ENCODE data around the gene CERS6.

The CERS6 gene

DNA sequence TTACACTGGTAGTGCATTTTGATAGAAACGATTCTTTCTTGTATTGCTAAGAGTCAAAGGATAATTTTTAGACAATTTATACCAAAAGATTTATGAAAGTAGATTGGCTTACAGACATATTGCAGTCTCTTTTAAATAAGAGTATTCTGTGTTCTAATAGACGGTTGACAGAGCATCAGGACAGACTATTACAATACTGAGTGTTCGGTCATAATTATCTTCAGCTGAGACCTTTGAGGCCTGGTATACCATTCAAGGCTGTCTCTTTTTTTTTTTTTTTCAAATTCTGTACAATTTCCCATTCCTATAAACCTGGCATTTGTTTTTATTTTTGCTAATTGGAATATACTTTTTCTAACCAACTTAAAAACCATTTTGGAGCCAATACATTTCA lies 205.8 kb downstream of the CERS6 start:
- TF ChIP-seq ZFP30 (CRISPR knock-in tag; IDR thresholded peaks at IDR 0.05) (no peak), ISL1 (CRISPR knock-in tag; IDR thresholded peaks at IDR 0.05) (no peak), GLIS3 (CRISPR knock-in tag; IDR thresholded peaks at IDR 0.05) (no peak), ZNF565 (CRISPR knock-in tag; conservative IDR thresholded peaks at IDR 0.05; ENCODE audit: low read depth) (no peak), PPARA (CRISPR knock-in tag; IDR thresholded peaks at IDR 0.05; ENCODE audit: borderline replicate concordance) (no peak), ESRRG (CRISPR knock-in tag; IDR thresholded peaks at IDR 0.05) (no peak), ARNTL (CRISPR knock-in tag; IDR thresholded peaks at IDR 0.05; ENCODE audit: borderline replicate concordance, low read depth) (no peak), ZC3H10 (CRISPR knock-in tag; IDR thresholded peaks at IDR 0.05) (no peak), TCF4 (CRISPR knock-in tag; IDR thresholded peaks at IDR 0.05; ENCODE audit: borderline replicate concordance) (no peak), ZNF70 (CRISPR knock-in tag; IDR thresholded peaks at IDR 0.05) (no peak), CSDC2 (CRISPR knock-in tag; IDR thresholded peaks at IDR 0.05) (no peak), ZFP3 (CRISPR knock-in tag; IDR thresholded peaks at IDR 0.05) (no peak), RARB (CRISPR knock-in tag; IDR thresholded peaks at IDR 0.05) (no peak)
- TF ChIP-seq, protein P1, sequence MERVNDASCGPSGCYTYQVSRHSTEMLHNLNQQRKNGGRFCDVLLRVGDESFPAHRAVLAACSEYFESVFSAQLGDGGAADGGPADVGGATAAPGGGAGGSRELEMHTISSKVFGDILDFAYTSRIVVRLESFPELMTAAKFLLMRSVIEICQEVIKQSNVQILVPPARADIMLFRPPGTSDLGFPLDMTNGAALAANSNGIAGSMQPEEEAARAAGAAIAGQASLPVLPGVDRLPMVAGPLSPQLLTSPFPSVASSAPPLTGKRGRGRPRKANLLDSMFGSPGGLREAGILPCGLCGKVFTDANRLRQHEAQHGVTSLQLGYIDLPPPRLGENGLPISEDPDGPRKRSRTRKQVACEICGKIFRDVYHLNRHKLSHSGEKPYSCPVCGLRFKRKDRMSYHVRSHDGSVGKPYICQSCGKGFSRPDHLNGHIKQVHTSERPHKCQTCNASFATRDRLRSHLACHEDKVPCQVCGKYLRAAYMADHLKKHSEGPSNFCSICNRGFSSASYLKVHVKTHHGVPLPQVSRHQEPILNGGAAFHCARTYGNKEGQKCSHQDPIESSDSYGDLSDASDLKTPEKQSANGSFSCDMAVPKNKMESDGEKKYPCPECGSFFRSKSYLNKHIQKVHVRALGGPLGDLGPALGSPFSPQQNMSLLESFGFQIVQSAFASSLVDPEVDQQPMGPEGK (CRISPR knock-in tag; IDR thresholded peaks at IDR 0.05; ENCODE audit: borderline replicate concordance) = no peak
- TF ChIP-seq, protein P2, sequence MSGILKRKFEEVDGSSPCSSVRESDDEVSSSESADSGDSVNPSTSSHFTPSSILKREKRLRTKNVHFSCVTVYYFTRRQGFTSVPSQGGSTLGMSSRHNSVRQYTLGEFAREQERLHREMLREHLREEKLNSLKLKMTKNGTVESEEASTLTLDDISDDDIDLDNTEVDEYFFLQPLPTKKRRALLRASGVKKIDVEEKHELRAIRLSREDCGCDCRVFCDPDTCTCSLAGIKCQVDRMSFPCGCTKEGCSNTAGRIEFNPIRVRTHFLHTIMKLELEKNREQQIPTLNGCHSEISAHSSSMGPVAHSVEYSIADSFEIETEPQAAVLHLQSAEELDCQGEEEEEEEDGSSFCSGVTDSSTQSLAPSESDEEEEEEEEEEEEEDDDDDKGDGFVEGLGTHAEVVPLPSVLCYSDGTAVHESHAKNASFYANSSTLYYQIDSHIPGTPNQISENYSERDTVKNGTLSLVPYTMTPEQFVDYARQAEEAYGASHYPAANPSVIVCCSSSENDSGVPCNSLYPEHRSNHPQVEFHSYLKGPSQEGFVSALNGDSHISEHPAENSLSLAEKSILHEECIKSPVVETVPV (CRISPR knock-in tag; IDR thresholded peaks at IDR 0.05) = no peak
- TF ChIP-seq, protein P3, sequence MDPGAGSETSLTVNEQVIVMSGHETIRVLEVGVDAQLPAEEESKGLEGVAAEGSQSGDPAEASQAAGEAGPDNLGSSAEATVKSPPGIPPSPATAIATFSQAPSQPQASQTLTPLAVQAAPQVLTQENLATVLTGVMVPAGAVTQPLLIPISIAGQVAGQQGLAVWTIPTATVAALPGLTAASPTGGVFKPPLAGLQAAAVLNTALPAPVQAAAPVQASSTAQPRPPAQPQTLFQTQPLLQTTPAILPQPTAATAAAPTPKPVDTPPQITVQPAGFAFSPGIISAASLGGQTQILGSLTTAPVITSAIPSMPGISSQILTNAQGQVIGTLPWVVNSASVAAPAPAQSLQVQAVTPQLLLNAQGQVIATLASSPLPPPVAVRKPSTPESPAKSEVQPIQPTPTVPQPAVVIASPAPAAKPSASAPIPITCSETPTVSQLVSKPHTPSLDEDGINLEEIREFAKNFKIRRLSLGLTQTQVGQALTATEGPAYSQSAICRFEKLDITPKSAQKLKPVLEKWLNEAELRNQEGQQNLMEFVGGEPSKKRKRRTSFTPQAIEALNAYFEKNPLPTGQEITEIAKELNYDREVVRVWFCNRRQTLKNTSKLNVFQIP (CRISPR knock-in tag; IDR thresholded peaks at IDR 0.05; ENCODE audit: borderline replicate concordance, low read depth) = no peak
- TF ChIP-seq, protein P4, sequence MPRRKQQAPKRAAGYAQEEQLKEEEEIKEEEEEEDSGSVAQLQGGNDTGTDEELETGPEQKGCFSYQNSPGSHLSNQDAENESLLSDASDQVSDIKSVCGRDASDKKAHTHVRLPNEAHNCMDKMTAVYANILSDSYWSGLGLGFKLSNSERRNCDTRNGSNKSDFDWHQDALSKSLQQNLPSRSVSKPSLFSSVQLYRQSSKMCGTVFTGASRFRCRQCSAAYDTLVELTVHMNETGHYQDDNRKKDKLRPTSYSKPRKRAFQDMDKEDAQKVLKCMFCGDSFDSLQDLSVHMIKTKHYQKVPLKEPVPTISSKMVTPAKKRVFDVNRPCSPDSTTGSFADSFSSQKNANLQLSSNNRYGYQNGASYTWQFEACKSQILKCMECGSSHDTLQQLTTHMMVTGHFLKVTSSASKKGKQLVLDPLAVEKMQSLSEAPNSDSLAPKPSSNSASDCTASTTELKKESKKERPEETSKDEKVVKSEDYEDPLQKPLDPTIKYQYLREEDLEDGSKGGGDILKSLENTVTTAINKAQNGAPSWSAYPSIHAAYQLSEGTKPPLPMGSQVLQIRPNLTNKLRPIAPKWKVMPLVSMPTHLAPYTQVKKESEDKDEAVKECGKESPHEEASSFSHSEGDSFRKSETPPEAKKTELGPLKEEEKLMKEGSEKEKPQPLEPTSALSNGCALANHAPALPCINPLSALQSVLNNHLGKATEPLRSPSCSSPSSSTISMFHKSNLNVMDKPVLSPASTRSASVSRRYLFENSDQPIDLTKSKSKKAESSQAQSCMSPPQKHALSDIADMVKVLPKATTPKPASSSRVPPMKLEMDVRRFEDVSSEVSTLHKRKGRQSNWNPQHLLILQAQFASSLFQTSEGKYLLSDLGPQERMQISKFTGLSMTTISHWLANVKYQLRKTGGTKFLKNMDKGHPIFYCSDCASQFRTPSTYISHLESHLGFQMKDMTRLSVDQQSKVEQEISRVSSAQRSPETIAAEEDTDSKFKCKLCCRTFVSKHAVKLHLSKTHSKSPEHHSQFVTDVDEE (CRISPR knock-in tag; IDR thresholded peaks at IDR 0.05) = no peak
- TF ChIP-seq, protein P5, sequence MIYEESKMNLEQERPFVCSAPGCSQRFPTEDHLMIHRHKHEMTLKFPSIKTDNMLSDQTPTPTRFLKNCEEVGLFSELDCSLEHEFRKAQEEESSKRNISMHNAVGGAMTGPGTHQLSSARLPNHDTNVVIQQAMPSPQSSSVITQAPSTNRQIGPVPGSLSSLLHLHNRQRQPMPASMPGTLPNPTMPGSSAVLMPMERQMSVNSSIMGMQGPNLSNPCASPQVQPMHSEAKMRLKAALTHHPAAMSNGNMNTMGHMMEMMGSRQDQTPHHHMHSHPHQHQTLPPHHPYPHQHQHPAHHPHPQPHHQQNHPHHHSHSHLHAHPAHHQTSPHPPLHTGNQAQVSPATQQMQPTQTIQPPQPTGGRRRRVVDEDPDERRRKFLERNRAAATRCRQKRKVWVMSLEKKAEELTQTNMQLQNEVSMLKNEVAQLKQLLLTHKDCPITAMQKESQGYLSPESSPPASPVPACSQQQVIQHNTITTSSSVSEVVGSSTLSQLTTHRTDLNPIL (CRISPR knock-in tag; IDR thresholded peaks at IDR 0.05; ENCODE audit: low read depth) = no peak
- no peak for ATAC-seq

DNA sequence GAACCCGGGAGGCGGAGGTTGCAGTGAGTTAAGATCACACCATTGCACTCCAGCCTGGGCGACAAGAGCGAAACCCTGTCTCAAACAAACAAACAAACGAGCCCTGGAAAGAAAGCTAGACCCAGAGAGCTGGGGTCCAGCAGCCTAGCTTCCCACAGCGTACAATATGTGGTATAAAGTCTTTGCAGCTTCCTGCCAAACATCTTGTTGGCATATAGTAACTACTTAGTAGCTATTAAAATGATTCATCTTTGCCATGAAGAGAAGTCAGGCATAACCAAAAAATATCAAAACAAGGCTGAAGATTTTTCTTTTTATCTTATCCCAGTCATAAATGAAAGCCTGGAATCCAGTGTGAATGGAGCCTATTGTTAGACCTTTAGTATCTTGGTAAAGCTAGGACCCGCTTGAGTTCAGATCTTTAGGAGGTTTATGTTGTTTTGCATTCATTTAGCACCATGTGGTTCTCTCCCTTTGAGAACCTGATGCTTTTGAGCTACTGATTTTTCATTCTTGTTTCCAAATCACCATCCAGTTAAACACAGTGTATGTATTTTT lies 206.7 kb downstream of the CERS6 start:
- TF ChIP-seq GLIS3 (CRISPR knock-in tag; IDR thresholded peaks at IDR 0.05) = no peak
- no peak for TF ChIP-seq ZC3H10 (CRISPR knock-in tag; IDR thresholded peaks at IDR 0.05)
- TF ChIP-seq, protein P1 (CRISPR knock-in tag; IDR thresholded peaks at IDR 0.05; ENCODE audit: borderline replicate concordance) = no peak
- TF ChIP-seq OSR1 (CRISPR knock-in tag; IDR thresholded peaks at IDR 0.05) = no peak
- TF ChIP-seq, protein P3 (CRISPR knock-in tag; IDR thresholded peaks at IDR 0.05; ENCODE audit: borderline replicate concordance, low read depth) = no peak
- TF ChIP-seq ZNF565 (CRISPR knock-in tag; conservative IDR thresholded peaks at IDR 0.05; ENCODE audit: low read depth) = no peak
- no peak for TF ChIP-seq ARNTL (CRISPR knock-in tag; IDR thresholded peaks at IDR 0.05; ENCODE audit: borderline replicate concordance, low read depth)
- no peak for TF ChIP-seq TCF4 (CRISPR knock-in tag; IDR thresholded peaks at IDR 0.05; ENCODE audit: borderline replicate concordance)
- no peak for TF ChIP-seq ZFP3 (CRISPR knock-in tag; IDR thresholded peaks at IDR 0.05)
- TF ChIP-seq, protein P2 (CRISPR knock-in tag; IDR thresholded peaks at IDR 0.05) = no peak
- no peak for TF ChIP-seq ZFP30 (CRISPR knock-in tag; IDR thresholded peaks at IDR 0.05)
- ATAC-seq = no peak
